Kidney glomerular epithelial cell (primary cell): ENCODE results near the gene CLRN2.
"Not testable (repeated sequence)": the region's sequence is repeated elsewhere in the genome, so short reads cannot be mapped to it uniquely, and the experiment has no call there.

Experiments
- DNase-seq: peaks from one replicate; lab custom pipeline; 2025; lab: John Stamatoyannopoulos, UW

Gene CLRN2

DNA sequence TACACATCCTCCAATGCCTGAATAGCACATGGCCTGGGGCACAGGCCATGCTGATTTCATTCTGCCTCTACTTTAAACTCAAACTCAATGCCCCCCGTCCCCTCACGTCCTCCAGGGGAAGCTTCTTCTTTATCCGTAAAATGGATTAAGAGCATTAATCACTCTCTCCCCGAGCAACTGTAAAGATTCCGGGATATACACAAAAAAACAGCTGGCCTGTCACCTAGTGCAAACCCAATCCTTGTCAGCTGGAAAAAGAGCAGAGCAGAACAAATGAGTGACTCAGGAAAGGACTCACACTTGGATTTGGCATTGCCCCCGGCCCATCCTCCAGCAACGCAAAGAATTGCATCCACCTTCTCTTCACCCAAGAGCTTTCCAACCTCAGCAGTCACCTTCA lies 10.9 kb upstream of the CLRN2 start:
- DNase-seq: no peak

DNA sequence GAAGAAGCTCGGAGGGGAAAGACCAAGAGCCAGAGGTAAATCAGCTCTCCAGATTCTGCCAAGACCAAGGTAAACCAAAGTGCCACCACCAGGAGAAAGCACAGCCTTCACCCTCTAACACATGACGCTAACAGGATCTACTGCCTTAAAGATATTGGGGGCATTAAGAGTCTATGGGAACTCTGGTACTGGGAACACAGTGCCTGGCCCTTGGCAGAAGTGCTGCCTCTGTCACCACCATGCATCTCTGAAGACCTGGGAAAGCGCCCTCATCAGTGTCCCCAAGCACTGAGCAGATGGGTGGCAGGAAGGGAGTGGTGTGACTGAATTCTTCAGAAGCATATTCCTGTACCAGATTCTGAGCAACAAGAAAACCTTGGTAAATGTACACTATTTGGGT lies 4.4 kb upstream of the CLRN2 start:
- DNase-seq: no peak

DNA sequence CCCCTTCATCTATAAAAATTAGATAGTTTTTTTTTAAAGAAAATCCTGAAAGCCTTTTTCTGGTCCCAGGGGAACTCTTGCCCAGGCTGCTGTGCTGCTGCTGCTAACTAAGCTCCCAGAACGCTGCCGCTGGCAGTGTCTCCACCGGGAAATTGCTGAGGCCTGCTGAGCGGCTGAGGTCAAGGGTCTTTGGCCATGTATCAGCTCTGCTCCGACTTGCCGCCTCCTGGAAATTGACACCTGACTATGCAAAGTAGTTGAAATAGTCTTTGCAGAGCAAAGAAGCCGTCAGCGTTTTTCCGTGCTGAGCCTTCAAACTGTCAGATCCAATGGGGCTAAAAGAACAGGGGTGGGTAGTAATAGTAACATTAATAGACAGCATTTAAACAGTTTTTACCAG lies 3.9 kb upstream of the CLRN2 start:
- DNase-seq: no peak

- no peak for DNase-seq
Observed at GRCh38 chr4:17511509-17511949, 3.4 kb upstream of the CLRN2 start.

DNA sequence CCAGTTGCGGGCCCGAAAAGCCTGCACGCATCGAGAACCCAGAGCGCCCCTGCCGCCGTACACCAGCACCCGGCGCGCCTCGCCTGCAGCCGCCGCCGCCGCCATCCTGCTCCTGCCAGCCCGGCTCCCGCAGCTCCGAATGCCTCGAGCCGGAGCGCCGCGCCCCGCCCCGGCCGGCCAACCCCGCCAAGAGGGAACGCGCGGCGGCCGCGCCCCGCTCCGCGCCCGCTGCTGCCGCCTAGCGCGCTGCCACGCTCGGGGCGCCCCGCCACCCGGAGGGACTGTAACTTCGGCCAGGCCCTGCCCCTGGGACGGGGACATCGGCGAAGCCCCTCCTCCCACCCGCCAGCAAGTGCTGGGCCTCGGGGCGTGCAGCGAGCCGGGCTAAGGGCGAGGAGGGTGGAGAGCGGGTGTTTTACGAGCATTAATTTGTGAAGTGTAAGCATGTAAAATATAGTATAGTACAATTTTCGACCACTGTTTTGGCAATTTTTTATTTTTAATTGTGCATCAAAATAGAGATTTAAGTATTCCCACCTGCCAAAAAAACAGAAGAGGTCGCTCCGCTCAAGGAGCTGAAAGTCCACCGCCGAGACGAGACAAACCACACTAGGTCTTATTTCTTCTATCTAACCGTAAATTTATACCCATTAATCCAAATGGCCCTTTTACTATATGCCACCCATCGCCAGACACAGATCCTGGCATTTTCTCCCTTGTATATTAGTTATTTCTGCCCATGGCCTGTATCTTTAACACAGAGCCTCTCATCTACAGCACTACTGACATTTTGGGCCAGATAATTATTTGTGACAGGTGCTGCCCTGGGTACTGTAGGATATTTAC lies 2.8 kb upstream of the CLRN2 start, which contains the start of gene QDPR:
TSS of gene QDPR (minus strand) at position 141 of the 846 bp plus-strand sequence. CDS start at position 105, 36 bp downstream.
- DNase-seq: peak; percentile 11

- no peak for DNase-seq
Observed at GRCh38 chr4:17512973-17513665, 1.8 kb upstream of the CLRN2 start.

DNA sequence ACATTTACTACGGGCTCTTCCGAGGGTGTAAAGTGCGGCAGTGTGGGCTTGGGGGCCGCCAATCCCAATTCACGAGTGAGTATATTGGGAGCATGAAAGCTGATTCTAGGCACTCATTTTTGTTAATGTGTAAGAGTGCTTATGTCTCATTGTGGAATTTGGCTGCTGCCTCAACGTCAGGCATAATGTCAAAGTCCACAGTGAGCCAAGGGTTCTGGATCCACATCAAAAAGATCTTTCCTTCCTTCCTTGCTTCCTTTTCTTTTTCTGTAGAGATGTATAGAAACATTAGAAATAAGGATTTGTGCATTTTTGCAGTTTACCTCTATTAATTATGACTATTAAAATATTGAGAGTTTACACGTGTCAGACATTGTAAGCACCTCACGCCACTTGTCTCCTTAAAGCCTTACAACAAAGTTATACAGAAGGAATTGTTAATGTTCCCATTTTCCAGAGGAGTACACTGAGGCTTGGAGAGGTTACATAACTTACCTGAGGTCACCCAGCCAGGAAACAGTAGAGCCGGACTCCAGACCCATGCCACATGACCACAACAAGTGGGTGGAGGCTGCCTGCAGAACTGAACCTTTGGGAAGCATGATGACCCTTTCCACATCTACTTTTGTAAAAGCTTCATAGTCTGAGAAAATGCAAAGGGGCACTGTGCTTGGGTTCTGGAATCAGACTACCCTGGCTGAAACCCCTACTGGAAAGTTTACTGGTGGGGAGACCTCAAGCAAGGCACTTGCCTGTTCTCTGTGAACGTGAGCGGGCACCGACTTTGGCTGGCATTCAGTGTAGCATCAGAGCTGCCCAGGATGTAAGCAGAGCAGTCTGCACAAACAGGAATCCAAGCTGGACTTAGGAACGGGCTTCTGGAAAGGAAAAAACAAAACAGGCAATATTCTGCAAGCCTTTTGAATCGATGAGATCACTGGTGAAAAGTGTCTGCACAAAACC lies 761 bp downstream of the CLRN2 start:
- no peak for DNase-seq

DNA sequence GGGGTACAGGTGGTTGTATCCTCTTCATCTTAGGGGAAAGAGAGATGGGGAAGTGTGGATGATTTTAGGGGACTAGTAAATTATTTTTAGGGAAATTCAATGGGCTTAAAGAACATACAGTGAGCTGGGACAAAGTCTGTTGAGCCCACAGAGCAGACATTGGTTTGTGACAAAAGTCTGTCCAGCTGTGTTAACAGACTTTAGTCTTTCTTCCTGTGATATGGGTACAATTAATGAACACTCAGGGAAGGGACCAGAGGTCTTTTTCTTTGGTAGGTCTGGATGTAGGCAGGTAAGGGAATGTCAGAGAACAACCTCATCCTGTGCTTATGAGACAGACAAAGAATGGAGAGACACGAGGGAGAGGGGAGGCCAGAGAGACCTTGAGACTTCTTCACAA lies 2.0 kb downstream of the CLRN2 start:
- no peak for DNase-seq

DNA sequence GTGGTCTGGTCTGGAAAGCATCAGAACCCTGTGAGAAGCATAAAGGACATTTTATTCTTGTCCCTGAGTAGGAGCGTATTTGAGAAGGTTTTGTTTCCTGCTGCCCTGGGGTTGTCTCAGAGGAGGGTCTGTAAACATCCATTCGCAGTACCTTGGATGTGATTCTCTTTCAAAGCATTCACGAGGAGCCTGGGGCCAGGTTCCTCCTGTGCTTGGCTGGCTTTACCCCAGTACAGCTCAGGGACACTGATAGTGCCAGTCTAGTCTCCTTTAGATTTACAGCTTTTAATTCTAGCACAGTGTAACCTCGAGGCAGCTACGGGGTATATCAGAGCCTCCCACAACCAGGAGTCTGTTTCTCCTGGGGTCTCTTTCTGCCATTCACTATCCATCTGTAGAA lies 2.7 kb downstream of the CLRN2 start:
- DNase-seq: no peak

- DNase-seq: no peak
Observed at GRCh38 chr4:17521595-17521994, 6.6 kb downstream of the CLRN2 start.

GRCh38 chr4:17523662-17524061 lies 8.7 kb downstream of the CLRN2 start:
- DNase-seq: no peak

DNA sequence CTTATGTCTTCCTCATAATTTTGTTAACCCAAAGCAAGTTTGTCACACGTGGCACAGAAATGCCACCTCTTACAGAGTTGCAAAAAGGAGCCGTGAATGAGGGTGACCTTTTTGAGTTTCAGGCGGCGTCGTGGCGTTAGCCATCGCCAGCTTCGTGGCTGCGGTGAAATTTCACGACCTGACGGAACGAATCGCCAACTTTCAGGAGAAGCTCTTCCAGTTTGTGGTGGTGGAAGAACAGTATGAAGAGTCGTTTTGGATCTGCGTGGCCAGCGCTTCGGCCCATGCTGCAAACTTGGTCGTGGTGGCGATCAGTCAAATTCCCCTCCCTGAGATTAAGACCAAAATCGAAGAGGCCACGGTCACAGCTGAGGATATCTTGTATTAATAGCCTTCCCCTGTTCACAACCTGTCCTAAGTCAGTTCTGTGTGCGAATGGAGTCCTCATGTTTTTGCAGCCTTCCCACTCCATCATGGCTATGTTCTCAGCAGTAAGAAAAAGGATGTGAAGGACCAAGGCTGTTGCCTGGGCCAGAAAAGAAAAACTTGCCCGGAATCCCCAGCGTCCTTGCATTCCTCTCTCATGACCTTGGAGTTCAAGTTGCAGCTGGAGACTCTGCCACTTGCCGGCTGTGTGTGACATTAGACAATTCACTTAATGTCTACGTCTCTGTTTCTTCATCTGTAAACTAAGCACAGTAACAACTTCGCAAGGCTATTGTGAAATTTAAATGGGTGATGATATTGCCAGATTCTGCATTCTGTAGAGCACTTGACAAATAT lies 11.9 kb downstream of the CLRN2 start:
- DNase-seq: no peak

GRCh38 chr4:17528551-17529165 lies 13.7 kb downstream of the CLRN2 start:
- DNase-seq: no peak

DNA sequence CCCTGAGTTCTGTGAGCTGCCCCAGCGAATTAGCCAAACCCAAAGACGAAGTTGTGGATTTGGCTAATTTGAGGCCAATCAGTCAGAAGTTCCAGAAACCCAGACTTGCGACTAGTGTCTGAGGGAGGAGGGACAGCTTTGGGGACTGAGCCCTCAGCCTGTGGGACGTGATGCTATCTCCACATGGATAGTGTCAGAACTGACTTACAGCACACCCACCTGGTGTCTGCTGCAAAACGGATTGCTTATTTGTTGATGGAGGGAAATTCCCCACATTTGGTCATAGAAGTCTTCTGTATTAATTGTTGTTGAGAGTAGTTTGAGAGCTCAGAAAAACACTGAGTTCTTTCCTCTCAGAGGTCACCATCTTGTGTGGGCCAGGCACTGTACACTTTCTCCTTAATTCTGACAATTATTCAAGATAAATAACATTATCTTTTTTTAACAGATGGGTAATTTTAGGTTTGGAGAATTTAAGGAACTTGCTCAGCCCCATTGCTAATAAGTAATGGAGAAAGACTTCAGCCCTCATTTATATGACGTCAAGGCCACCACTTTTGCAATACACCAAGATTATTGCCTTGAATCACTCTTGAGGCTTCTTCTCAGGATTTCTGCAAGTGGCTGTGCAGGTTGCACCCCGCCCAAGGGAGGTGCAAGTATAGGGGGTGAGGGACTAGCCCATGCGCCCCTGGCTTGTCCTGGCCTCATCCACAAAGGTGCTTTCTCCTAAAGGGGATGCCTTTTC lies 16.7 kb downstream of the CLRN2 start:
- DNase-seq: no peak

GRCh38 chr4:17534705-17535104 lies 19.7 kb downstream of the CLRN2 start:
- DNase-seq: no peak

DNA sequence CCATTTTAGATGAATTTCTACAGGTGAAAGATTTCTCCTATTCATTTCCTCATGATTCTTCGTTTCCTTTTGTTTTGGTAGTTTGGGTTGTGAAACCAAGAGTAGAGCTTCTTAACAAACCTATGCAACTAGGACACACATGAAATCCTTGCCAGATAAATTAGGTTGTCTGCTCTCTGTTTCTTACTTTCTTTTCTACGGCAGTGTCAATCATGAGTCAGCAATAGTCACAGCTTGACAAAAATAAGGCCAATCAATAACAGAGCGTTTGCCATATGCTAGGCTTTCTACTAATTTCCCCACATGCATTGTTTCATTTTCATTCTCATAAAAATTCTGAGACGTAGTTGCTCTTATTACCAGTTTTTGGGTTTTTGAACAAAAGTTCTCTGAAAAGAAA lies 20.3 kb downstream of the CLRN2 start:
- DNase-seq: no peak

DNA sequence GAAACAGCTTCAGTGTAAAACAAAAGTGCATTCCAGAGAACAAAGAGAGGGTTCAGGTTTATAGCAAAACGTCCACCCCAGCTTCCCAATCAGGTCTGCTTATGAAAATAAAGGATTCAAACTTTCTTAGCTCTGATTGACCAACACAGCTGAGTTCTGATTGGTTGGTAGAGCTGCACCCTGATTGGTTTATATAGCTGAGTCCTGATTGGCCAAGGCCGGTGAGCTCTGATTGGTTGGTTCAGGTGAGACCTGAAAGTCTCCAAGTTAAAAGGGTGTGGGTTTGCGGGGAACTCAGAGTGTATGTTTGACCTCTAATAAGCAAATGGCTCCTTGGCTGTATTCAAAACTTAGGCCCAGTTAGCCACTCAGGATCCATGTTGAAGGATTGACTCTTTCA lies 20.9 kb downstream of the CLRN2 start:
- DNase-seq: no peak

DNA sequence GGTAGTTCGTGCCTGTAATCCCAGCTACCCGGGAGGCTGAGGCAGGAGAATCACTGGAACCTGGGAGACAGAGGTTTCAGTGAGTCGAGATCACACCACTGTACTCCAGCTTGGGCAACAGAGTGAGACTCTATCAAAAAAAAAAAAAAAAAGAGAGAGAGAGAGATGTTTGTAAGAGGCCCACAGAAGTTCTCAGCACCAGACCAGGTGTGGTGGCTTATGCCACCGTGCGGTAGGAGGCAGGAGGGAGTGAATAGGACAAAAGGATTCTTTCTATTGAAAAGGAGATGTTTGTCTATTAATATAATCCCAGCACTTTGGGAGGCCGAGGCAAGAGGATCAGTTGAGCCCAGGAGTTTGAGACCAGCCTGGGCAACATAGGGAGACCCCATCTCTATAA lies 22.1 kb downstream of the CLRN2 start:
- DNase-seq: not testable (repeated sequence)

- DNase-seq: no peak
Observed at GRCh38 chr4:17544205-17544604, 29.2 kb downstream of the CLRN2 start.

DNA sequence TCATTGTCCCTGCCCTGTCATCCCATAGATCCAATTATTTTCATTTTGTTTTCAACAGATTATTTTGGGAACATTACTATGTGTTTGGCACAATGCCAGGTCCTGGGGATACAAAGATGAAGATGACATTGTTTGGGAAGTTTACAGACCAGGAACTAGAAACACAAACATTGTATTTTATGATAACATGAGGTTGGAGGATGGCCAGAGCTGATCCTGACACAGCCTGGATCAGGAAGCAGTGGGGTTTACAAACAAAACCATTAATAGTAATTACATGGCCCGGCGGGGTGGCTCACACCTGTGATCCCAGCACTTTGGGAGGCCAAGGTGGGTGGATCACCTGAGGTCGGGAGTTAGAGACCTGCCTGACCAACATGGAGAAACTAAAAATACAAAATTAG lies 29.9 kb downstream of the CLRN2 start:
- DNase-seq: no peak
